Right cardiac atrium (tissue), 5 donors: Measurements from ENCODE around the gene AP1G1. TPM values are rescaled to one million over a fixed set of nuclear protein-coding genes. Genes with fewer than 3 reads are reported as not detected.
"Not testable (repeated sequence)": the region's sequence is repeated elsewhere in the genome, so short reads cannot be mapped to it uniquely, and the experiment has no call there.

Experiments used
- ATAC-seq, 2 donors: fragments of 200-7000 bp; cut with Tn5 transposase; one replicate each; pipeline versions ENCODE4 v1.8.0 to v1.9.1; 2020; ENCODE audit warnings: moderate library complexity in 2 of 2, mild to moderate bottlenecking in 1 of 2
- DNase-seq, 3 donors: peaks; one replicate each; pipeline ENCODE4 v3.0.0-alpha.2; 2020
- H3K27ac ChIP-seq: one replicate; pipeline ENCODE4 v1.5.1; 2013; ENCODE audit warnings: mild to moderate bottlenecking, low read length, control low read depth, moderate library complexity
- H3K27me3 ChIP-seq: one replicate; pipeline ENCODE4 v1.6.1; 2013; ENCODE audit not compliant: control insufficient read depth, insufficient read depth
- H3K4me1 ChIP-seq: one replicate; pipeline ENCODE4 v1.6.1; 2013; ENCODE audit warnings: low read length; ENCODE audit not compliant: control insufficient read depth, insufficient read depth
- H3K4me3 ChIP-seq: one replicate; pipeline ENCODE4 v1.5.1; 2013; ENCODE audit warnings: low read length, control low read depth
- H3K9me3 ChIP-seq: one replicate; pipeline ENCODE4 v1.6.1; 2013; ENCODE audit warnings: low read length; ENCODE audit not compliant: control insufficient read depth
- WGBS: extraction: QIAGEN DNeasy Blood & Tissue Kit; methylation state at CpG from one replicate; pipeline ENCODE4 v1.1.7; 2013; 5-methylcytosine and 5-hydroxymethylcytosine counted together
- intact Hi-C, 4 donors: fragments of 100-400 bp; cut with DNase I; formaldehyde crosslinking; loops; one replicate each; pipeline versions ENCODE4 v1.11.0 to v1.14.0; 2022 to 2023
- polyA plus RNA-seq: library from polyadenylated mRNA; stranded (reverse); fragments of 200-250 nt; gene quantifications from one replicate; pipeline ENCODE4 v1.2.3, GENCODE V29; 2013
- total RNA-seq, 4 donors: library from RNA; stranded (reverse); fragmentation: NEBNext Ultra II Directional; extraction: Animal tissue kit (Norgen Biotek cat#: 25700); gene quantifications; one replicate each; pipeline ENCODE4 v1.2.1, GENCODE V29; 2021
- donor health status: healthy with polysubstance abuse.
- donor health status: DM: no; HTN: yes; CAD: no.
- donor health status: DM: no; HTN: no; CAD: no.
- donor health status: DM: no; HTN: yes; CAD: no; lungs with severe emphysema.
- donor health status: DM: yes; HTN: yes; CAD: no.

AP1G1 gene
- total and polyA plus RNA-seq, 5 donors = 11.2 to 47.8 (median 37.7) TPM

- ATAC-seq (peak; percentile 98), DNase-seq (peak; percentile 93 to 97 (median 96))
- intact Hi-C loops = no loop called here
- Histone ChIP-seq H3K9me3 (no peaks in the 10 kb centered on the region), H3K4me3 (peak within 1 kb of the TSS; percentile 77), H3K27ac (peak within 1 kb of the TSS; percentile 57), H3K27me3 (no peaks in the 10 kb centered on the region), H3K4me1 (no peaks in the 10 kb centered on the region)
- WGBS = under 1% methylated on average over 62 of the region's 62 CpGs
Observed at GRCh38 chr16:71845639-71846430, 37.2 kb upstream of the AP1G1 start, which contains the start of gene ATXN1L. TSS of gene ATXN1L (plus strand) at chr16:71845976. CDS start at chr16:71849741, 3,765 bp downstream.

- Histone ChIP-seq H3K9me3 (no peaks in the 10 kb centered on the region), H3K4me3 (no peak overlapping the region), H3K4me1 (no peaks in the 10 kb centered on the region), H3K27ac (no peak overlapping the region), H3K27me3 (no peaks in the 10 kb centered on the region)
- WGBS = 68% methylated on average over 2 of the region's 2 CpGs
- intact Hi-C loops = no loop called here
- no peak for DNase-seq
- ATAC-seq = no peak
Observed at GRCh38 chr16:71843572-71843971, 34.9 kb upstream of the AP1G1 start.

GRCh38 chr16:71840052-71840451, 31.4 kb upstream of the AP1G1 start:
- 75% methylated on average over 7 of the region's 7 CpGs for WGBS
- Histone ChIP-seq H3K27ac (no peak overlapping the region), H3K27me3 (no peaks in the 10 kb centered on the region), H3K4me3 (no peak overlapping the region), H3K4me1 (no peaks in the 10 kb centered on the region), H3K9me3 (no peaks in the 10 kb centered on the region)
- DNase-seq (no peak), ATAC-seq (no peak)
- intact Hi-C loops = no loop called here

GRCh38 chr16:71837150-71837549, 28.5 kb upstream of the AP1G1 start:
- Histone ChIP-seq H3K27me3 (no peaks in the 10 kb centered on the region), H3K9me3 (no peaks in the 10 kb centered on the region), H3K27ac (no peak overlapping the region), H3K4me1 (no peaks in the 10 kb centered on the region), H3K4me3 (no peak overlapping the region)
- DNase-seq = no peak
- intact Hi-C loops = no loop called here
- no peak for ATAC-seq
- WGBS = 77% methylated on average over 3 of the region's 3 CpGs

- Histone ChIP-seq H3K4me1 (no peaks in the 10 kb centered on the region), H3K4me3 (no peak overlapping the region), H3K27ac (no peak overlapping the region), H3K27me3 (no peaks in the 10 kb centered on the region), H3K9me3 (no peaks in the 10 kb centered on the region)
- no peak for ATAC-seq
- intact Hi-C loops = no loop called here
- DNase-seq = no peak
- 79% methylated on average over 3 of the region's 3 CpGs for WGBS
Observed at GRCh38 chr16:71834291-71834690, 25.7 kb upstream of the AP1G1 start.

- 92% methylated on average over 2 of the region's 2 CpGs for WGBS
- DNase-seq, H3K9me3 ChIP-seq, H3K27ac ChIP-seq, H3K4me1 ChIP-seq, H3K27me3 ChIP-seq, H3K4me3 ChIP-seq, intact Hi-C loops, ATAC-seq: not testable (repeated sequence)
Observed at GRCh38 chr16:71832112-71832511, 23.5 kb upstream of the AP1G1 start.

GRCh38 chr16:71831698-71832097, 23.1 kb upstream of the AP1G1 start:
- H3K4me3 ChIP-seq, DNase-seq, H3K4me1 ChIP-seq, ATAC-seq, H3K27me3 ChIP-seq, H3K9me3 ChIP-seq, intact Hi-C loops, H3K27ac ChIP-seq: not testable (repeated sequence)
- 87% methylated on average over 3 of the region's 3 CpGs for WGBS

- Histone ChIP-seq H3K4me3 (no peak overlapping the region), H3K27me3 (no peaks in the 10 kb centered on the region), H3K27ac (no peak overlapping the region), H3K9me3 (no peaks in the 10 kb centered on the region), H3K4me1 (no peaks in the 10 kb centered on the region)
- 88% methylated on average over 2 of the region's 2 CpGs for WGBS
- ATAC-seq (no peak), DNase-seq (no peak)
- intact Hi-C loops = no loop called here
Observed at GRCh38 chr16:71830359-71830758, 21.7 kb upstream of the AP1G1 start.

GRCh38 chr16:71826533-71827017, 17.9 kb upstream of the AP1G1 start:
- peak in 1 of 2 donors; percentile 91 for ATAC-seq
- H3K27me3 ChIP-seq = no peaks in the 10 kb centered on the region
- no peak for DNase-seq
- 63% methylated on average over 5 of the region's 5 CpGs for WGBS
- H3K4me1 ChIP-seq = no peaks in the 10 kb centered on the region
- no peak overlapping the region for H3K27ac ChIP-seq
- H3K4me3 ChIP-seq = no peak overlapping the region
- intact Hi-C loops = no loop called here
- H3K9me3 ChIP-seq = no peaks in the 10 kb centered on the region

- intact Hi-C loops, DNase-seq, H3K27me3 ChIP-seq, H3K4me1 ChIP-seq, ATAC-seq, H3K4me3 ChIP-seq, H3K9me3 ChIP-seq: not testable (repeated sequence)
- 77% methylated on average over 10 of the region's 10 CpGs for WGBS
- peak overlapping the region; percentile 45 for H3K27ac ChIP-seq
Observed at GRCh38 chr16:71817155-71817500, 8.5 kb upstream of the AP1G1 start.

GRCh38 chr16:71811261-71811803, 2.7 kb upstream of the AP1G1 start:
- intact Hi-C loops = no loop called here
- Histone ChIP-seq H3K27me3 (no peaks in the 10 kb centered on the region), H3K9me3 (no peaks in the 10 kb centered on the region), H3K4me3 (no peak overlapping the region), H3K27ac (no peak overlapping the region), H3K4me1 (no peaks in the 10 kb centered on the region)
- no peak for ATAC-seq
- WGBS = 76% methylated on average over 5 of the region's 5 CpGs
- DNase-seq = no peak
